ENCODE data around the gene HPGDS. TPM values are rescaled to one million over a fixed set of nuclear protein-coding genes. Genes with fewer than 3 reads are reported as not detected.

HPGDS gene
- total RNA-seq, 2 donors from 2014 or later: 1.1 TPM; not detected in 1

- peaks cover 4% of the 10 kb centered on the region for H3K9me3 Mint-ChIP-seq
- peaks cover 21% of the 10 kb centered on the region for H3K27me3 Mint-ChIP-seq
- H3K4me1 Mint-ChIP-seq: no peaks in the 10 kb centered on the region
- no peaks in the 10 kb centered on the region for H3K36me3 Mint-ChIP-seq (ENCODE audit: low read depth)
- H3K4me3 Mint-ChIP-seq: no peak overlapping the region
- no peak overlapping the region for H3K27ac Mint-ChIP-seq
- no peak for ATAC-seq (replicated peaks)
Measured at GRCh38 chr4:94369046-94369445, 26.4 kb upstream of the HPGDS start.

- H3K9me3 Mint-ChIP-seq: peaks cover 4% of the 10 kb centered on the region
- no peaks in the 10 kb centered on the region for H3K4me1 Mint-ChIP-seq
- no peak for ATAC-seq (replicated peaks)
- H3K36me3 Mint-ChIP-seq (ENCODE audit: low read depth): no peaks in the 10 kb centered on the region
- H3K27me3 Mint-ChIP-seq: peaks cover 21% of the 10 kb centered on the region
- H3K27ac Mint-ChIP-seq: no peak overlapping the region
- H3K4me3 Mint-ChIP-seq: no peak overlapping the region
Measured at GRCh38 chr4:94368459-94368858, 25.8 kb upstream of the HPGDS start.

- ATAC-seq (replicated peaks): no peak
- no peak overlapping the region for H3K4me3 Mint-ChIP-seq
- no peaks in the 10 kb centered on the region for H3K36me3 Mint-ChIP-seq (ENCODE audit: low read depth)
- no peak overlapping the region for H3K27ac Mint-ChIP-seq
- H3K27me3 Mint-ChIP-seq: peaks cover 27% of the 10 kb centered on the region
- no peaks in the 10 kb centered on the region for H3K4me1 Mint-ChIP-seq
- H3K9me3 Mint-ChIP-seq: peaks cover 4% of the 10 kb centered on the region
Measured at GRCh38 chr4:94365304-94365703, 22.7 kb upstream of the HPGDS start.

GRCh38 chr4:94364527-94364926, 21.9 kb upstream of the HPGDS start:
- ATAC-seq (replicated peaks): no peak

GRCh38 chr4:94363136-94363655, 20.6 kb upstream of the HPGDS start:
- no peaks in the 10 kb centered on the region for H3K4me1 Mint-ChIP-seq
- H3K27me3 Mint-ChIP-seq: peaks cover 18% of the 10 kb centered on the region
- no peaks in the 10 kb centered on the region for H3K36me3 Mint-ChIP-seq (ENCODE audit: low read depth)
- peaks cover 4% of the 10 kb centered on the region for H3K9me3 Mint-ChIP-seq
- no peak overlapping the region for H3K4me3 Mint-ChIP-seq
- no peak overlapping the region for H3K27ac Mint-ChIP-seq
- no peak for ATAC-seq (replicated peaks)

More at GRCh38 chr4:94364527-94364926, 21.9 kb upstream of the HPGDS start:
- Mint-ChIP-seq H3K27me3 (peaks cover 19% of the 10 kb centered on the region), H3K4me1 (no peaks in the 10 kb centered on the region), H3K4me3 (no peak overlapping the region), H3K36me3 (ENCODE audit: low read depth) (no peaks in the 10 kb centered on the region), H3K9me3 (peaks cover 4% of the 10 kb centered on the region), H3K27ac (no peak overlapping the region)

GRCh38 chr4:94359838-94360237, 17.2 kb upstream of the HPGDS start:
- H3K4me3 Mint-ChIP-seq: no peak overlapping the region
- no peak overlapping the region for H3K27ac Mint-ChIP-seq
- no peaks in the 10 kb centered on the region for H3K4me1 Mint-ChIP-seq
- H3K36me3 Mint-ChIP-seq (ENCODE audit: low read depth): no peaks in the 10 kb centered on the region
- peaks cover 6% of the 10 kb centered on the region for H3K27me3 Mint-ChIP-seq
- no peak for ATAC-seq (replicated peaks)
- H3K9me3 Mint-ChIP-seq: no peaks in the 10 kb centered on the region

GRCh38 chr4:94359221-94359620, 16.6 kb upstream of the HPGDS start:
- H3K27ac Mint-ChIP-seq: no peak overlapping the region
- H3K4me3 Mint-ChIP-seq: no peak overlapping the region
- no peaks in the 10 kb centered on the region for H3K36me3 Mint-ChIP-seq (ENCODE audit: low read depth)
- H3K9me3 Mint-ChIP-seq: no peaks in the 10 kb centered on the region
- H3K27me3 Mint-ChIP-seq: peaks cover 6% of the 10 kb centered on the region
- no peaks in the 10 kb centered on the region for H3K4me1 Mint-ChIP-seq
- ATAC-seq (replicated peaks): no peak

- Mint-ChIP-seq H3K4me3 (no peak overlapping the region), H3K36me3 (ENCODE audit: low read depth) (no peaks in the 10 kb centered on the region), H3K9me3 (no peaks in the 10 kb centered on the region), H3K27ac (no peak overlapping the region), H3K27me3 (peaks cover 6% of the 10 kb centered on the region), H3K4me1 (no peaks in the 10 kb centered on the region)
- ATAC-seq (replicated peaks): no peak
Measured at GRCh38 chr4:94358101-94358500, 15.5 kb upstream of the HPGDS start.

- Mint-ChIP-seq H3K9me3 (no peaks in the 10 kb centered on the region), H3K4me3 (no peak overlapping the region), H3K27ac (no peak overlapping the region), H3K36me3 (ENCODE audit: low read depth) (no peaks in the 10 kb centered on the region), H3K27me3 (peaks cover 6% of the 10 kb centered on the region), H3K4me1 (no peaks in the 10 kb centered on the region)
- ATAC-seq (replicated peaks): no peak
Measured at GRCh38 chr4:94357624-94358023, 15.0 kb upstream of the HPGDS start.

- Mint-ChIP-seq H3K36me3 (ENCODE audit: low read depth) (no peaks in the 10 kb centered on the region), H3K4me1 (no peaks in the 10 kb centered on the region), H3K4me3 (no peak overlapping the region), H3K27me3 (peaks cover 1% of the 10 kb centered on the region), H3K27ac (no peak overlapping the region), H3K9me3 (no peaks in the 10 kb centered on the region)
- ATAC-seq (replicated peaks): no peak
Measured at GRCh38 chr4:94356444-94356843, 13.8 kb upstream of the HPGDS start.

- ATAC-seq (replicated peaks): no peak
- Mint-ChIP-seq H3K4me3 (no peak overlapping the region), H3K36me3 (ENCODE audit: low read depth) (no peaks in the 10 kb centered on the region), H3K4me1 (no peaks in the 10 kb centered on the region), H3K27ac (no peak overlapping the region), H3K27me3 (no peaks in the 10 kb centered on the region), H3K9me3 (no peaks in the 10 kb centered on the region)
Measured at GRCh38 chr4:94354474-94354896, 11.8 kb upstream of the HPGDS start.

- ATAC-seq (replicated peaks): no peak
- Mint-ChIP-seq H3K9me3 (no peaks in the 10 kb centered on the region), H3K27me3 (no peaks in the 10 kb centered on the region), H3K27ac (no peak overlapping the region), H3K36me3 (ENCODE audit: low read depth) (no peaks in the 10 kb centered on the region), H3K4me3 (no peak overlapping the region), H3K4me1 (no peaks in the 10 kb centered on the region)
Measured at GRCh38 chr4:94352996-94353395, 10.4 kb upstream of the HPGDS start.

- no peaks in the 10 kb centered on the region for H3K36me3 Mint-ChIP-seq (ENCODE audit: low read depth)
- H3K4me3 Mint-ChIP-seq: no peak overlapping the region
- ATAC-seq (replicated peaks): no peak
- H3K4me1 Mint-ChIP-seq: no peaks in the 10 kb centered on the region
- H3K27ac Mint-ChIP-seq: peak overlapping the region; percentile 3
- no peaks in the 10 kb centered on the region for H3K9me3 Mint-ChIP-seq
- no peaks in the 10 kb centered on the region for H3K27me3 Mint-ChIP-seq
Measured at GRCh38 chr4:94352163-94352562, 9.5 kb upstream of the HPGDS start.

- no peaks in the 10 kb centered on the region for H3K9me3 Mint-ChIP-seq
- no peaks in the 10 kb centered on the region for H3K4me1 Mint-ChIP-seq
- H3K27ac Mint-ChIP-seq: no peak overlapping the region
- no peak for ATAC-seq (replicated peaks)
- no peak overlapping the region for H3K4me3 Mint-ChIP-seq
- no peaks in the 10 kb centered on the region for H3K27me3 Mint-ChIP-seq
- H3K36me3 Mint-ChIP-seq (ENCODE audit: low read depth): no peaks in the 10 kb centered on the region
Measured at GRCh38 chr4:94351319-94351718, 8.7 kb upstream of the HPGDS start.

GRCh38 chr4:94350095-94350494, 7.5 kb upstream of the HPGDS start:
- H3K4me1 Mint-ChIP-seq: no peaks in the 10 kb centered on the region
- H3K27me3 Mint-ChIP-seq: no peaks in the 10 kb centered on the region
- no peaks in the 10 kb centered on the region for H3K36me3 Mint-ChIP-seq (ENCODE audit: low read depth)
- ATAC-seq (replicated peaks): no peak
- H3K27ac Mint-ChIP-seq: no peak overlapping the region
- no peak overlapping the region for H3K4me3 Mint-ChIP-seq
- no peaks in the 10 kb centered on the region for H3K9me3 Mint-ChIP-seq

GRCh38 chr4:94349193-94349592, 6.6 kb upstream of the HPGDS start:
- Mint-ChIP-seq H3K4me3 (peak overlapping the region; percentile 37), H3K27me3 (no peaks in the 10 kb centered on the region), H3K36me3 (ENCODE audit: low read depth) (no peaks in the 10 kb centered on the region), H3K4me1 (no peaks in the 10 kb centered on the region), H3K9me3 (no peaks in the 10 kb centered on the region), H3K27ac (peak overlapping the region; percentile 74)
- peak; percentile 87 for ATAC-seq (replicated peaks)
